GM19023 (cell line): ENCODE measurements around the gene PTPRN2.
"Not testable (repeated sequence)": the region's sequence is repeated elsewhere in the genome, so short reads cannot be mapped to it uniquely, and the experiment has no call there.

ENCODE experiments used
- ATAC-seq: cut with Tn5 transposase; IDR thresholded peaks from one replicate; pipeline ENCODE4 v1.9.1; 2021; ENCODE audit warnings: mild to moderate bottlenecking, moderate library complexity; ENCODE audit not compliant: unreplicated experiment

The PTPRN2 gene

GRCh38 chr7:157952841-157953645 lies 634.6 kb downstream of the PTPRN2 start:
- ATAC-seq = no peak

- ATAC-seq = no peak
These were observed 635.5 kb downstream of the PTPRN2 start for GRCh38 chr7:157952050-157952667.

GRCh38 chr7:157951300-157952049 lies 636.1 kb downstream of the PTPRN2 start:
- no peak for ATAC-seq

- ATAC-seq = no peak
These were observed 637.9 kb downstream of the PTPRN2 start for GRCh38 chr7:157949711-157950110.

GRCh38 chr7:157947504-157947903 lies 640.1 kb downstream of the PTPRN2 start:
- ATAC-seq = no peak

- no peak for ATAC-seq
These were observed 641.1 kb downstream of the PTPRN2 start for GRCh38 chr7:157946398-157947060.

- ATAC-seq = no peak
These were observed 642.2 kb downstream of the PTPRN2 start for GRCh38 chr7:157945401-157945800.

GRCh38 chr7:157944734-157945291 lies 642.8 kb downstream of the PTPRN2 start:
- ATAC-seq = no peak

GRCh38 chr7:157944051-157944450 lies 643.6 kb downstream of the PTPRN2 start:
- no peak for ATAC-seq

GRCh38 chr7:157943561-157943960 lies 644.1 kb downstream of the PTPRN2 start:
- no peak for ATAC-seq

- ATAC-seq = no peak
These were observed 646.4 kb downstream of the PTPRN2 start for GRCh38 chr7:157941210-157941609.

- ATAC-seq = no peak
These were observed 647.1 kb downstream of the PTPRN2 start for GRCh38 chr7:157940497-157940896.

- ATAC-seq = no peak
These were observed 649.4 kb downstream of the PTPRN2 start for GRCh38 chr7:157938211-157938610.

- ATAC-seq = no peak
These were observed 650.2 kb downstream of the PTPRN2 start for GRCh38 chr7:157937406-157937805.

GRCh38 chr7:157936976-157937375 lies 650.6 kb downstream of the PTPRN2 start:
- no peak for ATAC-seq

GRCh38 chr7:157935721-157936120 lies 651.9 kb downstream of the PTPRN2 start:
- not testable (repeated sequence) for ATAC-seq

- not testable (repeated sequence) for ATAC-seq
These were observed 654.1 kb downstream of the PTPRN2 start for GRCh38 chr7:157933219-157934155.

- ATAC-seq = no peak
These were observed 655.0 kb downstream of the PTPRN2 start for GRCh38 chr7:157932498-157933218.

GRCh38 chr7:157930926-157931466 lies 656.6 kb downstream of the PTPRN2 start:
- ATAC-seq = no peak
